Heart right ventricle (tissue), 16 donors: ENCODE data around the gene ELOVL5. TPM values are rescaled to one million over a fixed set of nuclear protein-coding genes. Genes with fewer than 3 reads are reported as not detected.

Source experiments
- ATAC-seq, 8 donors: fragments of 200-7000 bp; cut with Tn5 transposase; one replicate each; pipeline ENCODE4 v1.9.1; 2020; ENCODE audit warnings: mild to moderate bottlenecking in 8 of 8, moderate library complexity in 8 of 8, moderate number of reproducible peaks in 1 of 8
- DNase-seq, 2 donors: peaks; one replicate each; pipeline ENCODE4 v3.0.0-alpha.2; 2020
- H3K27ac ChIP-seq, 10 donors: fragments of 200-600 bp; sonication (generic) in 2 of 10; one replicate each; pipeline versions ENCODE4 v1.5.0 to v1.8.0; 2020 to 2022; ENCODE audit warnings: mild to moderate bottlenecking in 3 of 10
- H3K27me3 ChIP-seq, 7 donors: fragments of 200-600 bp; one replicate each; pipeline ENCODE4 v1.8.0; 2021 to 2022; ENCODE audit warnings: mild to moderate bottlenecking in 2 of 7
- H3K36me3 ChIP-seq, 9 donors: fragments of 200-600 bp; sonication (generic) in 1 of 9; one replicate each; pipeline versions ENCODE4 v1.5.0 to v1.8.0; 2020 to 2022; ENCODE audit warnings: mild to moderate bottlenecking in 2 of 9
- H3K4me1 ChIP-seq, 9 donors: fragments of 200-600 bp; sonication (generic) in 1 of 9; one replicate each; pipeline versions ENCODE4 v1.5.0 to v1.8.0; 2020 to 2022; ENCODE audit warnings: mild to moderate bottlenecking in 4 of 9
- H3K4me3 ChIP-seq, 10 donors: fragments of 200-600 bp; sonication (generic) in 2 of 10; one replicate each; pipeline versions ENCODE4 v1.5.0 to v1.8.0; 2020 to 2022; ENCODE audit warnings: mild to moderate bottlenecking in 7 of 10, moderate library complexity in 2 of 10
- H3K9me3 ChIP-seq, 11 donors: fragments of 200-600 bp in 10 of 11; sonication (generic) in 2 of 11; one replicate each; pipeline versions ENCODE4 v1.5.0 to v1.8.0; 2013 to 2022; ENCODE audit warnings: mild to moderate bottlenecking in 2 of 11, control low read depth in 1 of 11, moderate library complexity in 1 of 11
- CTCF ChIP-seq, 9 donors: fragments of 200-600 bp; sonication (generic) in 2 of 9; IDR thresholded peaks; one replicate each; pipeline versions ENCODE4 v1.5.0 to v1.8.0; 2021 to 2022; ENCODE audit warnings: antibody characterized with exemption in 9 of 9, mild to moderate bottlenecking in 5 of 9, moderate library complexity in 1 of 9
- WGBS, 2 donors: extraction: QIAGEN DNeasy Blood & Tissue Kit; methylation state at CpG; one replicate each; pipeline ENCODE4 v1.1.7; 2013; ENCODE audit warnings: inconsistent platforms in 1 of 2; 5-methylcytosine and 5-hydroxymethylcytosine counted together
- intact Hi-C, 10 donors: fragments of 100-400 bp; cut with DNase I; formaldehyde crosslinking; loops; one replicate each; pipeline versions ENCODE4 v1.11.1 to v1.14.2; 2022
- polyA plus RNA-seq, 2 donors: library from polyadenylated mRNA; stranded (reverse); fragments of 200-250 nt; gene quantifications; one replicate each; pipeline ENCODE4 v1.2.3, GENCODE V29; 2013
- total RNA-seq, 10 donors: library from RNA; stranded (reverse); fragmentation: NEBNext Ultra II Directional in 3 of 10; extraction: Animal tissue kit (Norgen Biotek cat#: 25700) in 3 of 10; gene quantifications; one replicate each; pipeline versions ENCODE4 v1.2.1 to v1.2.4, GENCODE V29; 2021 to 2023
- donor health status: Arrhythmogenic right ventricular cardiomyopathy.
- donor health status: ischemic (EF 13 %, LVEDD 7.1; RV severe dilation, severe dysfunction).
- donor health status: healthy with polysubstance abuse.
- donor health status: DM: no; HTN: yes; CAD: no.
- donor health status: DM: no; HTN: no; CAD: no.
- donor health status: ischemic (EF 25% LVEDD 6.9; RV normal size, moderate dysfunction).
- donor health status: ischemic (EF 25% LVEDD 5.7; RV mildly dilated, moderate dysfunction).
- donor health status: healthy.
- donor health status: DM: yes; HTN: yes; CAD: no.
- donor health status: Ischemic cardiomyopathy.
- donor health status: ischemic (EF 35%, LVEDD 5.7; RV mildly dilated, moderate dysfunction).
- donor health status: nonischemic (EF 11% LVEDD 7.7; RV severe dilation, severe dysfunction).
- donor health status: DM: yes; HTN: yes; CAD: no.
- donor health status: PGD.
- donor health status: ischemic (EF 29% LVEDD 5.4; RV normal size, mild dysfunction).
- donor health status: nonischemic (EF 23%, LVEDD 6.1; RV moderate dilation, normal function).

ELOVL5 gene
- total and polyA plus RNA-seq, 12 donors, result 16.9 to 48.1 (median 29.7) TPM

DNA sequence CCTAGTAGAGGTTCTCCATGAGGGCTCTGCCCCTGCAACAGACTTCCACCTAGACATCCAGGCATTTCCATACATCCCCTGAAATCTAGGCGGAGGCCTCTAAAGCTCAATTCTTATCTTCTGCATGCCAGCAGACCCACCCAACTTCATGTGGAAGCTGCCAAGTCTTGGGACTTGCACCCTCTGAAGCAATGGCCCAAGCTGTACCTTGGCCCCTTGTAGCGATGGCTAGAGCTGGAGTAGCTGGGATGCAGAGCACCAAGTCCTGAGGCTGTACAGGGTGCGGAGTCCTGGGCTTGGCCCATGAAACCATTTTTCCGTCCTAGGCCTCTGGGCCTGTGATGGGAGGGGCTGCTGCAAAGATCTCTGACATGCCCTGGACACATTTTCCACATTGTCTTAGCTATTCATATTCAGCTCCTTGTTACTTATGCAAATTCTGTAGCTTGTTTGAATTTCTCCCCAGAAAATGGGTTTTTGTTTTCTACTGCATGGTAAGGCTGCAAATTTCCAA is 17.4 kb upstream of the ELOVL5 start:
- no peak for TF ChIP-seq CTCF (IDR thresholded peaks at IDR 0.05)
- DNase-seq, result no peak
- Histone ChIP-seq H3K36me3 (no peaks in the 10 kb centered on the region), H3K4me3 (no peak overlapping the region), H3K27ac (no peak overlapping the region), H3K27me3 (no peaks in the 10 kb centered on the region), H3K4me1 (no peaks in the 10 kb centered on the region), H3K9me3 (no peaks in the 10 kb centered on the region)
- 96 to 99% methylated on average over 4 of the region's 4 CpGs for WGBS, 2 donors
- ATAC-seq, result no peak
- intact Hi-C loops, result loop anchor here in 1 of 10 donors (5.0 kb wide), 1 partner anchor 116 kb away; no protein-coding TSS in a partner anchor

- WGBS, 2 donors, result 96 to 97% methylated on average over 37 of the region's 37 CpGs
- Histone ChIP-seq H3K36me3 (no peaks in the 10 kb centered on the region), H3K4me3 (no peak overlapping the region), H3K4me1 (peaks cover 4 to 19% (median 10%) of the 10 kb centered on the region in 9 donors), H3K27me3 (no peaks in the 10 kb centered on the region), H3K9me3 (no peaks in the 10 kb centered on the region), H3K27ac (no peak overlapping the region)
- intact Hi-C loops, result no loop called here
- ATAC-seq (no peak), DNase-seq (no peak)
- TF ChIP-seq CTCF (IDR thresholded peaks at IDR 0.05), result no peak
Measured at GRCh38 chr6:53363341-53364079, 14.8 kb upstream of the ELOVL5 start.

DNA sequence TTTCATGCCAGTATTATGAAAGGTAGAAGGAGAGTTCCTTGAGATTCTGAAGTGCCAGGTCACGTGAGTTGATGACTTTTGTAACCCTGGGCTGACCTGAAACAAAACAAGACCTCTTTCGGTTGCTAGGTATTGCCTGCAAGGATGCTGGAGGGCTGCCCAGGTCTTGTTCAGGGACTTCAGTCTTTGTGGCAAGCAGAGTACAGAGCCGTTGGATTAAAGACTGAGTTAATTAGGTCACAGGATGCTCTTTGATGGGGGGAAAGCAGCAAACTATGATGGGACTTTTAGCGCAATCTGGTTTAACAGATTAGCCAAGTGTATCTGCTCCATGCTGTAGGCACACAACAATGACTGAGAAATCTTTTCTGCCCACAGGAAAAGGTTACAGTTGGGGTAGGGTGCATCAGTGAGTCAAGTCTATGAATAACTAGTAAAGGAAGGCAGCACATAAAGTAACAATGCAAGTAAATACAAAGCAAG is 12.8 kb upstream of the ELOVL5 start:
- peaks cover 4 to 23% (median 14%) of the 10 kb centered on the region in 9 donors for H3K4me1 ChIP-seq
- 36 to 41% methylated on average over 4 of the region's 4 CpGs for WGBS, 2 donors
- H3K9me3 ChIP-seq, result no peaks in the 10 kb centered on the region
- intact Hi-C loops, result loop anchor here in 1 of 10 donors (2.0 kb wide), 1 partner anchor 123 kb away; no protein-coding TSS in a partner anchor
- peak overlapping the region in 3 of 10 donors; percentile 96 to 98 (median 97) for H3K27ac ChIP-seq
- no peaks in the 10 kb centered on the region for H3K36me3 ChIP-seq
- DNase-seq, result peak; percentile 29 to 31
- no peak for TF ChIP-seq CTCF (IDR thresholded peaks at IDR 0.05)
- H3K27me3 ChIP-seq, result no peaks in the 10 kb centered on the region
- ATAC-seq, result no peak
- no peak overlapping the region for H3K4me3 ChIP-seq

DNA sequence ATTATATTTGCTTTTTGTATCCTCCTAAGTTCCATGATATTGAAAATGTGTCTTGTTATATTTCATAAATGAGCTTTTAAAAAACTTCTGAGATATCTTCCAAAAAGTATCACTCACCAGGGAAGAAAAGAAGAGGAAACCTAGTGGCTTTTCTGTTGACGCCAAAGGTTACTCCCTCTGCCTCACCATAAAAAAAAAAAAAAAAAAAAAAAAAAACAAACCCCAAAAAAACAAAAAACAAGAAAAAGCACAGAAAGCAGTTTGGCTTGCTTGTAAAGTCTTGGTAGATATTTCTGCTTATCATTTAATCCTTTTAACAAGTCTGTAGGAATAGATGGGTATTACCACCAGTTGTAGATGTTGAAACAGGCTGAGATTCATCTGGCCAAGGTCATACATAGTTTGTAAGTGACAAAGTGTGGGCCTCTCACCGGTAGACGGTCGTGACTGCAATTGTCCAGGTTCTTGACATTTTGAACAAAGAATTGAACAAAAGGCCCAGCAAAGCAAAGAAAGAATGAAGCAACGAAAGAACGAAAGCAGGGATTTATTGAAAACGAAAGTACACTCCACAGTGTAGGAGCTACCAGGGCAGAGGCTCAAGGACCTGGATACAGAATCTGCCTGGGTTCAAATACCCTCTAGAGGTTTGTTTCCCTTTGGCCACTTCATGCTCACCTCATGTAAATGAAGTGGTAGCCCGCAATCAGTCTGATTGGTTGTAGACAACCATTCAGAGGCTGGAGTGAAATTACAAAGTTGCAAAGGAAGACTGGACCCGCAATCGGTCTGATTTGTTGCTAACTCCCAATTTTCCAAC is 11.6 kb upstream of the ELOVL5 start:
- no peak for TF ChIP-seq CTCF (IDR thresholded peaks at IDR 0.05)
- Histone ChIP-seq H3K9me3 (no peaks in the 10 kb centered on the region), H3K4me1 (peaks cover 4 to 23% (median 14%) of the 10 kb centered on the region in 9 donors), H3K27ac (peak overlapping the region; percentile 89 to 98 (median 96)), H3K36me3 (no peaks in the 10 kb centered on the region), H3K27me3 (no peaks in the 10 kb centered on the region), H3K4me3 (peak overlapping the region in 9 of 10 donors; percentile 48 to 89 (median 74))
- ATAC-seq (no peak), DNase-seq (no peak)
- 59 to 62% methylated on average over 10 of the region's 10 CpGs for WGBS, 2 donors
- intact Hi-C loops, result loop anchor here in 1 of 10 donors (2.0 kb wide), 1 partner anchor 124 kb away; no protein-coding TSS in a partner anchor
